BLaER1 (cell line): ENCODE data around the gene UBTF.
"Not testable (repeated sequence)": the region's sequence is repeated elsewhere in the genome, so short reads cannot be mapped to it uniquely, and the experiment has no call there.

Experiments used
- H3K27ac ChIP-seq: shearing (Covaris generic); formaldehyde crosslinking; 2 replicates; pipeline ENCODE4 v1.8.1; 2022
- H3K27me3 ChIP-seq: shearing (Covaris generic); formaldehyde crosslinking; 2 replicates; pipeline ENCODE4 v1.8.1; 2022
- H3K36me3 ChIP-seq: shearing (Covaris generic); formaldehyde crosslinking; 2 replicates; pipeline ENCODE4 v1.8.1; 2022
- H3K4me1 ChIP-seq: shearing (Covaris generic); formaldehyde crosslinking; 2 replicates; pipeline ENCODE4 v1.8.1; 2022
- H3K4me2 ChIP-seq: shearing (Covaris generic); formaldehyde crosslinking; 2 replicates; pipeline ENCODE4 v1.8.1; 2022
- H3K4me3 ChIP-seq: shearing (Covaris generic); formaldehyde crosslinking; 2 replicates; pipeline ENCODE4 v1.8.1; 2022
- H3K9ac ChIP-seq: shearing (Covaris generic); formaldehyde crosslinking; 2 replicates; pipeline ENCODE4 v1.8.1; 2022
- H3K9me3 ChIP-seq: shearing (Covaris generic); formaldehyde crosslinking; 2 replicates; pipeline ENCODE4 v1.8.1; 2022
- H4K20me1 ChIP-seq: shearing (Covaris generic); formaldehyde crosslinking; 2 replicates; pipeline ENCODE4 v1.8.1; 2022
- Cebpa-rat ChIP-seq: shearing (Covaris generic); IDR thresholded peaks from 2 replicates; pipeline ENCODE4 v1.8.1; 2022

UBTF gene

DNA sequence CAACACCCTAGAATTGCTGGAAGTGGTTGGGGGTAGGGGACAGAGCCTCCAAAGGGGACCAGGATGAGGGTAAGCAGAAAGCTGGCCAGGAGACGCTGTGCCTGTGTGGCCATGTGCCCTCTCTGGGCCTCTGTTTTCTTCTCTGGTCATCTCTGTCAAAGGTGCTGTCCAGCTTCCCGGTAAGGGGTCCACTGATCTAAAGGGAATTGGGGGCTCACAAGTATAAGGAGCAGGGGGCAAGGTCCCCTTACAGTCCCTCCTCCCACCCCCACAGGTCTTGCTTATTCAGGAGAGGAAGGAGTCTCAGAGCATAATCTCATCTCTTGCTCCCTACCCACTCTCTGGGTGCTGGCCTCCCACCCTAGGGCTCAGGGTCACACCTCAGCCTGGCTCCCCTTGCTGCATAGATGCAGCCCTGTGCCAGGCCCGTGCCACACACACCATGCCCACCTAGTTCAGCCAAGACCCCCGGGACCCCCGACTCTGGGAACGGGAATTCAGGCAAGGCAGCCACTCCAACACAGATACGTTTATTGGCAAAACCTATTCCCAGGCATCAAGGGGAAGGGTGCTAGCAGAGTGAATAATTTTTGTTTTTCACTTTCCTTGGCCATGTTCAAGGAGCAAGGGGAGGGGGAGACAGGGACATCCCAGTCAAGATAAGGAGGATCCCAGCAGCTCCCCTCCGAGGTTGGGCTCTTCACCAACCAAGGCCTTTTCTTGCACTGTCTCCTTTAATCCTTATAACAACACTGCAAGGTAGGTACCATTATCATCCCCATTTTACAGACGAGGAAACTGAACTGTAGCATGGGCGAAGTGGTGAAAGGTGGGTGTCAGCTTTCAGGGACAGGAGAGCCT is 28.6 kb upstream of the UBTF start:
- no peaks in the 10 kb centered on the region for H4K20me1 ChIP-seq
- H3K27ac ChIP-seq = 0 out of 2 replicates have a peak overlapping the region, but pooled peaks have one; percentile 6
- TF ChIP-seq Cebpa-rat = no peak
- H3K27me3 ChIP-seq = no peaks in the 10 kb centered on the region
- H3K4me1 ChIP-seq = peaks cover 44% of the 10 kb centered on the region
- H3K4me3 ChIP-seq = no peak overlapping the region
- H3K9ac ChIP-seq = no peak overlapping the region
- peak overlapping the region; percentile 45; the same call in 1 of the 2 replicates for H3K4me2 ChIP-seq
- H3K9me3 ChIP-seq = no peaks in the 10 kb centered on the region
- no peaks in the 10 kb centered on the region for H3K36me3 ChIP-seq

DNA sequence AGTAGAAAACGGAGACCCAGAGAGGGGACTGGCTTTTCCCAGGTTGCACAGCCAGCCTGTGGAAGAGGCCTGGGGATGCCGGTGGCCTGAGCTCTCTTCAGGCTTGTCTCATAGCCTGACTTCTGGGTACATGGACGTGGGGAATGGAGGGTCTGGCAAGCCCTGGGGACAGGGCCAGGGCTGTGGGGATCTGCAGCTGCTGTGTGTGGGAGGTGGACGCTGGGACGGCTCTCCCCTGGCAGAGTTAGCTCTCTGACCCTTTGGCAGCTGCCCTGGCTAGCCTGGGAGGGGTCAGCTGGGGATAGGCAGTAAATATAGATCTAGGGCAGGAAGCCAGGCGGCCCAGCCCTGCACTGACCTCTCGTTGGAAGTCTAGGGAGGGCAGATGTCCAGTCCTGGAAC is 28.0 kb upstream of the UBTF start:
- H3K4me3 ChIP-seq = no peak overlapping the region
- TF ChIP-seq Cebpa-rat = no peak
- H3K9me3 ChIP-seq = no peaks in the 10 kb centered on the region
- peaks cover 44% of the 10 kb centered on the region for H3K4me1 ChIP-seq
- no peaks in the 10 kb centered on the region for H3K27me3 ChIP-seq
- H3K36me3 ChIP-seq = no peaks in the 10 kb centered on the region
- H4K20me1 ChIP-seq = no peaks in the 10 kb centered on the region
- H3K4me2 ChIP-seq = no peak overlapping the region
- H3K9ac ChIP-seq = no peak overlapping the region
- 0 out of 2 replicates have a peak overlapping the region, but pooled peaks have one; percentile 6 for H3K27ac ChIP-seq

DNA sequence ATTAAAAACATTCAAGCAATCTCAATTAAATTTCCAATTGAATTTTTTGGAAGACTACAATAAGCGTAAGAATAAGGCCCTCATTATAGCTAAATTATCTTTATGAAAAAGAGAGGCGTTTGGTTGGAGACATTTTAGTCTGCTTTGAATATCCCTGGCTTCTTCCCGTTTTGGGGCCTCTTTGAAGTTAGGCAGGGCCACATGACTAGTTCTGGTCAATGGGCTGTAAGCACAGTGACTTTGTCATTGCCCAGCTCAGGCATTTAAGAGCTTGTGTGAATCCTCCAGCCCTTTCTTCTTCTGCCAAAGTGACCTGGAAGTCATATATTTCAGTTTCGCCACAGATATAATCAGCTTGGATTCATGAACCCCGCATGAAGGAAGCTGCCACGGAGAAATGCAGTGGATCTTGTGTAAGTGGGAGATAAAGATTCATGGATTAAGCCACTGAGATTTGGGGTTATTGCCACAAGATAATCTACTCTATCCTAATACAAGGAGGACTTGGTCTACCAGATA is 21.7 kb upstream of the UBTF start:
- no peak overlapping the region for H3K27ac ChIP-seq
- H3K9me3 ChIP-seq = no peaks in the 10 kb centered on the region
- H3K36me3 ChIP-seq = no peaks in the 10 kb centered on the region
- H3K4me2 ChIP-seq = no peak overlapping the region
- H3K27me3 ChIP-seq = no peaks in the 10 kb centered on the region
- H3K4me1 ChIP-seq = peaks cover 17% of the 10 kb centered on the region
- H3K4me3 ChIP-seq = no peak overlapping the region
- H3K9ac ChIP-seq = no peak overlapping the region
- no peak for TF ChIP-seq Cebpa-rat
- no peaks in the 10 kb centered on the region for H4K20me1 ChIP-seq

DNA sequence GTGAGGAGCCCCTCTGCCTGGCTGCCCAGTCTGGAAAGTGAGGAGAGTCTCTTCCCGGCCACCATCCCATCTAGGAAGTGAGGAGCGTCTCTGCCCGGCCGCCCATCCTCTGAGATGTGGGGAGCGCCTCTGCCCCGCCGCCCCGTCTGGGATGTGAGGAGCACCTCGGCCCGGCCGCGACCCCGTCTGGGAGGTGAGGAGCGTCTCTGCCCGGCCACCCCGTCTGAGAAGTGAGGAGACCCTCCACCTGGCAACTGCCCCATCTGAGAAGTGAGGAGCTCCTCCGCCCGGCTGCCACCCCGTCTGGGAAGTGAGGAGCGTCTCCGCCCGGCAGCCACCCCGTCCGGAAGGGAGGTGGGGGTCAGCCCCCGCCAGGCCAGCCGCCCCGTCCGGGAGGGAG is 18.4 kb upstream of the UBTF start:
- H3K27ac ChIP-seq, H4K20me1 ChIP-seq, H3K4me2 ChIP-seq, H3K4me3 ChIP-seq, H3K36me3 ChIP-seq, H3K4me1 ChIP-seq, H3K9me3 ChIP-seq, H3K27me3 ChIP-seq, H3K9ac ChIP-seq: not testable (repeated sequence)

DNA sequence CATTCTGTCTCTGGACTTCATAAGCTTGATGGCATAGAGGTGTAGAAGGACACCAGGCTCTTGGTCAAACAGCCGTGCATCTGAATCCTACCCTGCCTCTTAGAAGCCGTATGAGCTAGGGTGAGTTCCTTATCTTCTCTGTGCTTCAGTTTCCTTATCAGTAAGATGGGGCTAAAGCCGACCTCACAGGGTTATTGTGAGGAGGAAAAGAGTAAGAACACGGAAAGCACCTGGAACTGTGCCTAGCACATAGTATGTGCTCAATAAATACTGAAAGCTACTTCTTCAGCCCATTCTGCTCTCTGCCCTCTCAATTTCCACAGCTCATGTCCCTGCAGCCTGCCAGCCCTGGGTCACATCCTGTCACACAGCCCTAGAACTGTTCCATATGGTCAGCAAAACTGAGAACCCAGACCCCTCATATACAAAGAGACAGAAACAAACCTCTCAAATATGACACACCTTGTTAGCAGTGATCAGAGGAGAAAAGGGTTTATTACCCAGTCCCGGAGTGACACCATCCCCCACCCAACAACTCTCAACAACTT is 17.0 kb upstream of the UBTF start:
- Histone ChIP-seq H3K27ac (no peak overlapping the region), H3K4me3 (no peak overlapping the region), H3K4me2 (no peak overlapping the region), H3K9me3 (no peaks in the 10 kb centered on the region), H4K20me1 (no peaks in the 10 kb centered on the region), H3K9ac (no peak overlapping the region), H3K36me3 (no peaks in the 10 kb centered on the region), H3K4me1 (0 out of 2 replicates have a peak, but pooled peaks cover 5% of the 10 kb centered on the region), H3K27me3 (no peaks in the 10 kb centered on the region)
- TF ChIP-seq Cebpa-rat = no peak

DNA sequence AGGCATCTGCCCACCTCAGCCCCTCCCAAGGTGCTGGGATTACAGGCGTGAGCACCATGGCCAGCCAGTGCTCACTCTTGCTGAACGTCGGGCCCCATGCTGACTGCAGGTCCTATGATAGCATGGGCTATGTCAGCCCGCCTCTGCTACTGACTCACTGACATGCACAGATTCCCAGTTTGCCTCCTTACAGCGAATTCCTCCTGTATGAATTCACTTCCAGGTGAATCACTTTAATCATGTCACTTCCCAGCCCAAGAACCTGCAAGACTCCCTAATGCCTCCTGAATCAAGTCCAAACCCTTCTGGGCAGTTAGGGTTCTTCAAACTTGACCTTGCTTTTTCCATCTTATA is 16.1 kb upstream of the UBTF start:
- H3K4me3 ChIP-seq = no peak overlapping the region
- no peak overlapping the region for H3K9ac ChIP-seq
- H4K20me1 ChIP-seq = no peaks in the 10 kb centered on the region
- no peak overlapping the region for H3K27ac ChIP-seq
- TF ChIP-seq Cebpa-rat = no peak
- no peaks in the 10 kb centered on the region for H3K36me3 ChIP-seq
- H3K4me2 ChIP-seq = no peak overlapping the region
- H3K27me3 ChIP-seq = no peaks in the 10 kb centered on the region
- peaks cover 8% of the 10 kb centered on the region for H3K4me1 ChIP-seq
- no peaks in the 10 kb centered on the region for H3K9me3 ChIP-seq

DNA sequence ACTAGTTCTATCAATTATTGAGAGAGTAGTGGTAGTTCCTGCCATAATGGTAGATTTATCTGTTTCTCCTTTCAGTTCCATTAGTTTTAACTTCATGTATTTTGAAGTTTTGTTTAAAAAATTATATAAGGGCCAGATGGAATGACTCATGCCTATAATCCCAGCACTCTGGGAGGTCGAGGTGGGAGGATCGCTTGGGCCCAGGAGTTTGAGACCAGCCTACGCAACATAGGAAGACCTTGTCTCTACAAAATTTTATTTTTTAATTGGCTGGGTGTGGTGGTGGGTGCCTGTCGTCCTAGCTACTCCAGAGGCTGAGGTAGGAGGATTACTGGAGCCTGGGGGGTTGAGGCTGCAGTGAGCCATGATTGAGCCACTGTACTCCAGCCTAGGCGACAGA is 14.1 kb upstream of the UBTF start:
- Histone ChIP-seq H3K27me3 (no peaks in the 10 kb centered on the region), H3K36me3 (no peaks in the 10 kb centered on the region), H3K4me3 (no peak overlapping the region), H4K20me1 (no peaks in the 10 kb centered on the region), H3K27ac (no peak overlapping the region), H3K9me3 (no peaks in the 10 kb centered on the region), H3K9ac (no peak overlapping the region), H3K4me2 (no peak overlapping the region), H3K4me1 (peaks cover 28% of the 10 kb centered on the region)
- TF ChIP-seq Cebpa-rat = no peak

DNA sequence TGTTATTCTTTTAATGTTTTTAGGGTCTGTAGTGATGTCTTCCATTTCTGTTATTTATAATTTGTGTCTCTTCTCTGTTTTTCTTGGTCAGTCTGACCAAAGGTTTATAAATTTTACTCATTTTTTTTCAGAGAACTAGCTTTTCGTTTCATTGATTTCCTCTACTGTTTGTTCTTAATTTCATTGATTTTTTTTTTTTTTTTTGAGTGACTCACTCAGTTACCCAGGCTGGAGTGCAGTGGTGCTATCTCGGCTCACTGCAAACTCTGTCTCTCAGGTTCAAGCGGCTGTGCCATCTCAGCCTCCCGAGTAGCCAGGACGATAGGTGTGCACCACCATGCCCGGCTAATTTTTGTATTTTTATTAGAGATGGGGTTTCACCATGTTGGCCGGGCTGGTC is 12.6 kb upstream of the UBTF start:
- no peaks in the 10 kb centered on the region for H3K36me3 ChIP-seq
- H4K20me1 ChIP-seq = no peaks in the 10 kb centered on the region
- no peak for TF ChIP-seq Cebpa-rat
- H3K9me3 ChIP-seq = no peaks in the 10 kb centered on the region
- H3K27me3 ChIP-seq = no peaks in the 10 kb centered on the region
- H3K27ac ChIP-seq = no peak overlapping the region
- H3K9ac ChIP-seq = no peak overlapping the region
- peaks cover 32% of the 10 kb centered on the region for H3K4me1 ChIP-seq
- no peak overlapping the region for H3K4me3 ChIP-seq
- H3K4me2 ChIP-seq = no peak overlapping the region

DNA sequence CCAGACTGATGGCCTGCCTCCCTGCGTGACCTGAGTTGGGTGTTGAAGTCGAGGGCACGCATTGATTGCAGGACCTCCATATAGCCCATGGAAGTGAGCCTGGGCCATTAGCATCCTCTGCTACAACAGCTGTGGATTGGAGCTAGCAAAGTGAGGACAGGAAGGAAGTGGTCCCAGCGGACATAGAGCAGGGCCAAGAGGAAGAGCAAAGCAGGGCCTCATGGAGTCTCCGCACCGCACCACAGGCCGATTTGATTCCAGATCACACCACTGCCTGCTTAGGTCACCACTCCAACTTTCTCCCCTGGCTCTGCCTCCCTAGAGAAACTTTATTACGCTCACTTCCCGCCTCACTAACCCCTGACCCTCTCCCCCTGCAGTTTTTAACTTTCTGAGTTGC is 10.7 kb upstream of the UBTF start:
- Histone ChIP-seq H3K36me3 (no peaks in the 10 kb centered on the region), H3K27me3 (no peaks in the 10 kb centered on the region), H3K9ac (no peak overlapping the region), H3K4me2 (peak overlapping the region; percentile 63), H3K27ac (peak overlapping the region; percentile 5; the same call in 1 of the 2 replicates), H3K9me3 (no peaks in the 10 kb centered on the region), H3K4me3 (no peak overlapping the region), H4K20me1 (no peaks in the 10 kb centered on the region), H3K4me1 (peaks cover 30% of the 10 kb centered on the region)
- TF ChIP-seq Cebpa-rat = no peak

DNA sequence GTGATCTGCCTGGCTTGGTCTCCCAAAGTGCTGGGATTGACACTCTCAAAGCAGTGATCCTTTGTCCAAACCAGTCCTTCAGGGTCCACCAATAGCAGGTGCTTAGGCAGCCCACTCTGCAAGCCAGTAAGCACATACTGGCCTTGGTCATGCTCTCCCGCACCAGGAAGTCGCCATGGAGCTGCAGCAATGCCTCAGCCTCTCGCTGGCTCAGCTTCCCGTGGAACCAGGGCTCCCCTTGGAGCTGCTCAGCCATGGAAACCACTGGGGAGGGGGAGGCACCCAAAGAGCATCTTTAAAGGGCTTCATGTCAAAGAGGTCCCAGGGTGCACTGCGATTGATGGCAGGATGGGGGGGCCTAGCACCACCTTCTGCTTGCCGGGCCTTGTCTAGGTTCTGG is 9.6 kb upstream of the UBTF start:
- H3K4me3 ChIP-seq = no peak overlapping the region
- no peaks in the 10 kb centered on the region for H3K27me3 ChIP-seq
- no peak overlapping the region for H3K27ac ChIP-seq
- no peak for TF ChIP-seq Cebpa-rat
- H3K4me1 ChIP-seq = peaks cover 26% of the 10 kb centered on the region
- H4K20me1 ChIP-seq = no peaks in the 10 kb centered on the region
- no peaks in the 10 kb centered on the region for H3K9me3 ChIP-seq
- H3K9ac ChIP-seq = no peak overlapping the region
- H3K4me2 ChIP-seq = peak overlapping the region; percentile 63
- no peaks in the 10 kb centered on the region for H3K36me3 ChIP-seq
